Nephron (organoid): ENCODE data around the gene MGME1.

Experiments
- H3K27ac Mint-ChIP-seq, 3 experiments: 2 replicates each; pipeline ENCODE4 v1.8.0; 2020; ENCODE audit warnings: mixed read lengths in 3 of 3, mild to moderate bottlenecking in 2 of 3, moderate library complexity in 1 of 3
- H3K27me3 Mint-ChIP-seq: 2 replicates; pipeline ENCODE4 v1.8.0; 2021; ENCODE audit warnings: low read depth, mild to moderate bottlenecking, moderate library complexity, mixed read lengths
- H3K36me3 Mint-ChIP-seq: 2 replicates; pipeline ENCODE4 v1.8.0; 2020; ENCODE audit warnings: low read depth, mixed read lengths
- H3K4me1 Mint-ChIP-seq: 2 replicates; pipeline ENCODE4 v1.8.0; 2020; ENCODE audit warnings: mixed read lengths
- H3K4me3 Mint-ChIP-seq, 3 experiments: 2 replicates each; pipeline ENCODE4 v1.8.0; 2020; ENCODE audit warnings: mild to moderate bottlenecking in 3 of 3, mixed read lengths in 3 of 3, moderate library complexity in 2 of 3
- H3K9me3 Mint-ChIP-seq: 2 replicates; pipeline ENCODE4 v1.8.0; 2020; ENCODE audit warnings: mixed read lengths
- TF ChIP-seq, protein P1 (sequence below), 3 experiments: fragments of 200-600 bp; sonication (generic); IDR thresholded peaks; one replicate each; pipeline ENCODE4 v1.5.0; 2021; ENCODE audit warnings: antibody characterized with exemption in 3 of 3; ENCODE audit not compliant: unreplicated experiment in 3 of 3

Gene MGME1

DNA sequence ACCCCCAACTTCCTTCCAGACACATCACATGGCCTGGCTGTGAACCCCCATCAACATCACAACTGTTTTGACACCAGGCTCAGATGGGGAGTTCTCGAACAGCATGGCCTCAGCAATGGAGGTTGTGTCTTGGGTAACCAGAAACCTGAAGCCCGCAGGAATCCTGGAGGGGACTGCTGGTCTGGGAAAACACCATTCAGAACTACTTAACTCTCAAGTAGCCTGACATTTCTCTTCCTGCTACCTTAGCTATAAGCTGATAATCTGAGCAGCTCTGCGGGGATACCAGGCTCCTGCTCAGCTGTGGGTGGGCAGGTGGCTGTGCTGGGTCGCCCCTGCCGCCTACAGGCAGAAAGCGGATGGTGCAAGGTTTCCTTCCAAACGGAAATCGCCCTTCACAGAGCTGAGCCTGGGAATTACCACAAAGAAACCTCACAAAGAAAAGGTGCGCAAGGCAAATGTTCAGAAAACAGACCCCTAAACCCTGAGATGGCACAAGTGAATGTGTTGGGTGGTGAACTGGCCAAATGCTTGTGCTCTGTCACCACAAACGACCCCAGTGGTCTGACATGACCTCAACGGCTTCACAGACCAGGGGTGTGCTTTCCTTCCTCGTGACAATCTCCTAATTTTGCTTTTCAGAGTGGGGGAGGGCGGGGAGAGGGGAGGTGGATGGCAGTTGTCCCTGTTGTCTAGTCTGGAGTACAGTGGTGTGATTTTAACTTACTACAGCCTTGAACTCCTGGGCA, 29.8 kb upstream of the MGME1 start:
- TF ChIP-seq, protein P1, sequence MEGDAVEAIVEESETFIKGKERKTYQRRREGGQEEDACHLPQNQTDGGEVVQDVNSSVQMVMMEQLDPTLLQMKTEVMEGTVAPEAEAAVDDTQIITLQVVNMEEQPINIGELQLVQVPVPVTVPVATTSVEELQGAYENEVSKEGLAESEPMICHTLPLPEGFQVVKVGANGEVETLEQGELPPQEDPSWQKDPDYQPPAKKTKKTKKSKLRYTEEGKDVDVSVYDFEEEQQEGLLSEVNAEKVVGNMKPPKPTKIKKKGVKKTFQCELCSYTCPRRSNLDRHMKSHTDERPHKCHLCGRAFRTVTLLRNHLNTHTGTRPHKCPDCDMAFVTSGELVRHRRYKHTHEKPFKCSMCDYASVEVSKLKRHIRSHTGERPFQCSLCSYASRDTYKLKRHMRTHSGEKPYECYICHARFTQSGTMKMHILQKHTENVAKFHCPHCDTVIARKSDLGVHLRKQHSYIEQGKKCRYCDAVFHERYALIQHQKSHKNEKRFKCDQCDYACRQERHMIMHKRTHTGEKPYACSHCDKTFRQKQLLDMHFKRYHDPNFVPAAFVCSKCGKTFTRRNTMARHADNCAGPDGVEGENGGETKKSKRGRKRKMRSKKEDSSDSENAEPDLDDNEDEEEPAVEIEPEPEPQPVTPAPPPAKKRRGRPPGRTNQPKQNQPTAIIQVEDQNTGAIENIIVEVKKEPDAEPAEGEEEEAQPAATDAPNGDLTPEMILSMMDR (IDR thresholded peaks at IDR 0.05; ENCODE audit: unreplicated experiment in 3 of 3) = peak; percentile 88 to 93 (median 90)
- peak overlapping the region in 2 of 3 experiments; percentile 57 to 70 for H3K4me3 Mint-ChIP-seq
- no peaks in the 10 kb centered on the region for H3K27me3 Mint-ChIP-seq
- peaks cover 34% of the 10 kb centered on the region for H3K36me3 Mint-ChIP-seq
- H3K4me1 Mint-ChIP-seq = peaks cover 66% of the 10 kb centered on the region
- H3K9me3 Mint-ChIP-seq = no peaks in the 10 kb centered on the region
- peak overlapping the region; percentile 77 to 97 (median 85) for H3K27ac Mint-ChIP-seq

DNA sequence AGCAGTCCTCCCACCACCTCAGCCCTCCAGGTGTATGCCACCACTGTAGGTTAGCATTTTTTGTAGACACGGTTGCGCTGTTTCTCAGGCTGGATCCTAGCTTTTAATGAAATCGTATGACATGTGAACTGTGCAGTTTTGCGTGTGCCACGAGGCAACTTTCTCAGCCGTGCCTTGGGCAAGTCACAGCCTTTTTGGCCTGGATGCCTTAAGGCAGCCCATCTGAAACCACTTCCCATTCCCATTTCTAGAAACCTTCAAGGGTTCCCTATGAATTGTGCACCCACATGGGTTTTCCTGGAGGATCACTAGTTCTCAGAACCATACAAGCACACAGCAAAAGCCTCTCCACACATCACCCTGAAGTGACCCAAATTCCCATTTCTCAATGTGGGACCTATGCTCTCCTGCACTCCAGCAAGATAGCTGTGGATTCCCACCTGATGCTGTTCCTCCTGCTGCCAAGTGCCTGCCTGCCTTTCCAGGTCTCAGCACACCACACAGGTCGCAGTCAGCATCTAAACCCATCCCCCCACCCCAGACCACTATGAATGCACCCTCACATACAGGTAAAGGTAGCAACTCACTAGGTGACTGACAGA, 29.1 kb upstream of the MGME1 start:
- Mint-ChIP-seq H3K27me3 (no peaks in the 10 kb centered on the region), H3K36me3 (peaks cover 40% of the 10 kb centered on the region), H3K4me1 (peaks cover 59% of the 10 kb centered on the region), H3K27ac (peak overlapping the region in 2 of 3 experiments; percentile 85), H3K9me3 (no peaks in the 10 kb centered on the region), H3K4me3 (no peak overlapping the region)
- TF ChIP-seq, protein P1 (IDR thresholded peaks at IDR 0.05; ENCODE audit: unreplicated experiment in 3 of 3) = no peak

DNA sequence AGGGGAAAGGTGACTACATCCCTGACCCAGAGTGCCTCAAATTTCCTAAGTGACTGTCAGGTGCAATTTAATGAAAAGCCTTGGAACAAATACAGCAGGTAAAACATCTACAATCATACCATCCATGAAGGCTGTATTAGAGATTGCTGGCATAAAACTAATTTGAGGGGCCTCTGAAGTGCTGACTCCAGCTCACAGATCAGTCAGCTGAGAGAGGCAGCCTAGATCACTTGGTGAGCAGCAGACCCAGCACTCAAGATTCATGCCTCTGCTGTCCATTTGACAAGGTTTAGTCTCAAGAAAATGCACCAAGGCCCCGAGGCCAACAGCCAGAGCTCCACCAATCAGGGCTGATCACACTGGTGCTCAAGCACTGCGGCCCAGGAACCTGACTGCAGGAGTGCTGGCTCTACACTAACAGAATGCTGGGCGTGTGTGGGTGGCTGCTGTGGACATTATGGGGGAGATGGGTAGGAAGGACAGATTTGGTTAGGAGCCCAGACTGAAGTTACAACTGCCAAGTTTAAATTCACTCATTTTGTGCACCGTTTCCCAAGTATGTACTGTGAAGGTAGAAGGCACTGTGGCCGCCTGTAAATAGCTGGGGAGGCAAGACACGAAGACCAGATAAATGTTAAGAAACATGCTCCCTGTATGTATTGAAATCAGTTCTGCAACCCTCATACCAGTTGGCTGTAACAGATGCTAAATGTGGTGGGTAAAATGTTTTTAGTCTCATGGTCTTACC, 28.4 kb upstream of the MGME1 start:
- Mint-ChIP-seq H3K27ac (peak overlapping the region; percentile 51 to 85 (median 78)), H3K4me3 (no peak overlapping the region), H3K36me3 (peaks cover 47% of the 10 kb centered on the region), H3K4me1 (peaks cover 53% of the 10 kb centered on the region), H3K27me3 (no peaks in the 10 kb centered on the region), H3K9me3 (no peaks in the 10 kb centered on the region)
- TF ChIP-seq, protein P1 (IDR thresholded peaks at IDR 0.05; ENCODE audit: unreplicated experiment in 3 of 3) = no peak

DNA sequence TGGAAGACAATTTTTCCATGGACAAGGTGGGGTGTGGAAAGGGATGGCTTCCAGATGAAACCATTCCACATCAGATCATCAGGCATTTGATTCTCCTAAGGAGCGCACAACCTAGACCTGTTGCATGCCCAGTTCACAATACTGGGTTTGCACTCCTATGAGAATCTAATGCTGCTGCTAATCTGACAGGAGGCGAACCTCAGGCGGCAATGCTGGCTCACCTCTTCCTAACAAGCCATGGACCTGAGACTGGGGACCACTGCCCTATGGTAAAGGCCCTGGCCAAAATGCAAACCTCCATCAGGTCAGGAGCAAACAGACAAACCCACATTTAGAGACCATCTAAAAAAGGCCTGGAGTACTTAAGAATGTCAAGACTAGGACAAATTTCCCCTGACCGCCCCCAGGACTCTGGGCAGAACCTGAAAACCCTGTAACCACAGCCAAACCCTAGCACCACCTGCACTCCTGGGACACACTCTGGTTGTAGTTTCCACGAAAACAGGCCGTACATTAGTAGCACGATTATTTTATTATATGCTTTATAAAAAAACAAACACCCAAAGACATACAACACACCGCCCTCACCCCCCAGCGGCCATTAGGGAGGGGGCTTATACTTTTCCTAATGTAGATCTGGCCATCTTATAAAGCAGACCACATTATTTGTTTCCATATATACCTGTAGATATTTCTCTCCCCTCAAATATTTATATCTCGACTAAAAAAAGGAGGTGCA, 27.6 kb upstream of the MGME1 start:
- no peak overlapping the region for H3K4me3 Mint-ChIP-seq

DNA sequence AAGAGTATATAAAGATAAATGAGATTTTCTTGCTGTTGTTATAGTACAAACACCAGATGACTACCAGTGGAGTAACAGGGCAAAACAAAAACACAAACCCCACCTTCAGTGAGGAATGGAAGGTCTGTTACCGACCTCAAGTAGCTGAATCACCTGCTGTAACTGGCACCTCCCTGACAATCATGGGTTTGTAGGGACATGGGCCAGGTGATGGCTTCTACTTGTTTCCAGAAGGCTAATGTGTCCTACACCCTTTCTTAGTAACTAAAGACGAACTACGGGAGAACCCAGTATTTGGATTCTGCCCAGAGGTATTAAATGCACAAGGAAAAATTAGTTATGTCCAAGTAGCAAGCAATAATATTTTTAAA, 27.0 kb upstream of the MGME1 start:
- peak overlapping the region in 1 of 3 experiments; percentile 85 for H3K27ac Mint-ChIP-seq
- no peaks in the 10 kb centered on the region for H3K27me3 Mint-ChIP-seq
- no peak overlapping the region for H3K4me3 Mint-ChIP-seq
- TF ChIP-seq, protein P1 (IDR thresholded peaks at IDR 0.05; ENCODE audit: unreplicated experiment in 3 of 3) = no peak
- H3K4me1 Mint-ChIP-seq = peaks cover 42% of the 10 kb centered on the region
- H3K9me3 Mint-ChIP-seq = no peaks in the 10 kb centered on the region
- peaks cover 61% of the 10 kb centered on the region for H3K36me3 Mint-ChIP-seq

More for the DNA sequence above, 27.6 kb upstream of the MGME1 start:
- H3K4me1 Mint-ChIP-seq = peaks cover 48% of the 10 kb centered on the region
- TF ChIP-seq, protein P1 (IDR thresholded peaks at IDR 0.05; ENCODE audit: unreplicated experiment in 3 of 3) = no peak
- H3K36me3 Mint-ChIP-seq = peaks cover 55% of the 10 kb centered on the region
- H3K27me3 Mint-ChIP-seq = no peaks in the 10 kb centered on the region
- H3K27ac Mint-ChIP-seq = peak overlapping the region; percentile 51 to 85 (median 78)
- H3K9me3 Mint-ChIP-seq = no peaks in the 10 kb centered on the region
